ENCODE measurements around the gene SLC28A1.
A peak's percentile ranks its signal among the peaks of the same experiment; 100 is the strongest.
"Not testable (repeated sequence)": the region's sequence is repeated elsewhere in the genome, so short reads cannot be mapped to it uniquely, and the experiment has no call there.

Gene SLC28A1

GRCh38 chr15:84877701-84878100 lies 6.8 kb upstream of the SLC28A1 start:
- not testable (repeated sequence) for H2AFZ ChIP-seq (ENCODE audit: insufficient read depth, low read length, poor library complexity); H3K23ac ChIP-seq (ENCODE audit: low read length); H3K9me3 ChIP-seq (ENCODE audit: insufficient read depth, low read depth, low read length); H3K14ac ChIP-seq (ENCODE audit: low read length); H3K4me3 ChIP-seq (ENCODE audit: low read depth, low read length); DNase-seq; H3K9ac ChIP-seq (ENCODE audit: low read length); H3K18ac ChIP-seq (ENCODE audit: low read length); H2BK5ac ChIP-seq (ENCODE audit: low read depth, low read length, poor library complexity); H4K8ac ChIP-seq (ENCODE audit: low read depth, low read length); H3K36me3 ChIP-seq (ENCODE audit: control insufficient read depth in 1 of 2, insufficient read depth in 2 of 2, low read length in 2 of 2); H4K12ac ChIP-seq (ENCODE audit: low read depth, low read length); H2AK5ac ChIP-seq (ENCODE audit: low read length); H3K27ac ChIP-seq (ENCODE audit: low read depth, low read length); H3K4me2 ChIP-seq (ENCODE audit: low read length); H3K79me2 ChIP-seq (ENCODE audit: control insufficient read depth, insufficient read depth, low read length, poor library complexity); H3K4ac ChIP-seq (ENCODE audit: low read depth, low read length); H3K79me1 ChIP-seq (ENCODE audit: low read length); H2BK120ac ChIP-seq (ENCODE audit: insufficient read depth, low read length, poor library complexity); H3K27me3 ChIP-seq (ENCODE audit: insufficient read depth, low read length); H2BK12ac ChIP-seq (ENCODE audit: low read length)
- no CpG with 5 or more reads among the region's 3 CpGs for WGBS (ENCODE audit: extremely low coverage, insufficient coverage, insufficient read length)
- peaks cover 10 to 16% of the 10 kb centered on the region in 2 experiments for H3K4me1 ChIP-seq (ENCODE audit: control insufficient read depth in 1 of 2, insufficient read depth in 2 of 2, low read length in 2 of 2)
- peak overlapping the region; percentile 2 for H4K91ac ChIP-seq (ENCODE audit: low read depth, low read length)

- H2BK5ac ChIP-seq (ENCODE audit: low read depth, low read length, poor library complexity): peak overlapping the region; percentile 49
- H2BK12ac ChIP-seq (ENCODE audit: low read length): peak overlapping the region; percentile 32
- H3K18ac ChIP-seq (ENCODE audit: low read length): peak overlapping the region; percentile 88
- H3K79me1 ChIP-seq (ENCODE audit: low read length): peaks cover 8% of the 10 kb centered on the region
- H4K91ac ChIP-seq (ENCODE audit: low read depth, low read length): peak overlapping the region; percentile 86
- H3K9ac ChIP-seq (ENCODE audit: low read length): no peak overlapping the region
- peak overlapping the region; percentile 81 for H4K8ac ChIP-seq (ENCODE audit: low read depth, low read length)
- H2AK5ac ChIP-seq (ENCODE audit: low read length): no peak overlapping the region
- H2BK120ac ChIP-seq (ENCODE audit: insufficient read depth, low read length, poor library complexity): peak overlapping the region; percentile 35
- no peak overlapping the region for H3K4me3 ChIP-seq (ENCODE audit: low read depth, low read length)
- peak overlapping the region; percentile 54 for H3K4me2 ChIP-seq (ENCODE audit: low read length)
- H3K14ac ChIP-seq (ENCODE audit: low read length): peak overlapping the region; percentile 65
- H3K4me1 ChIP-seq (ENCODE audit: control insufficient read depth in 1 of 2, insufficient read depth in 2 of 2, low read length in 2 of 2): peaks cover 10 to 16% of the 10 kb centered on the region in 2 experiments
- peak overlapping the region; percentile 63 for H3K27ac ChIP-seq (ENCODE audit: low read depth, low read length)
- DNase-seq: peak; percentile 47 to 73
- H3K23ac ChIP-seq (ENCODE audit: low read length): no peak overlapping the region
- H3K4ac ChIP-seq (ENCODE audit: low read depth, low read length): peak overlapping the region; percentile 29
- no CpG with 5 or more reads among the region's 4 CpGs for WGBS (ENCODE audit: extremely low coverage, insufficient coverage, insufficient read length)
- H4K12ac ChIP-seq (ENCODE audit: low read depth, low read length): no peak overlapping the region
- H3K79me2 ChIP-seq (ENCODE audit: control insufficient read depth, insufficient read depth, low read length, poor library complexity): no peaks in the 10 kb centered on the region
- peak overlapping the region; percentile 32 for H2AFZ ChIP-seq (ENCODE audit: insufficient read depth, low read length, poor library complexity)
- H3K9me3 ChIP-seq (ENCODE audit: insufficient read depth, low read depth, low read length): no peaks in the 10 kb centered on the region
- no peaks in the 10 kb centered on the region for H3K27me3 ChIP-seq (ENCODE audit: insufficient read depth, low read length)
- no peaks in the 10 kb centered on the region for H3K36me3 ChIP-seq (ENCODE audit: control insufficient read depth in 1 of 2, insufficient read depth in 2 of 2, low read length in 2 of 2)
Observed at GRCh38 chr15:84878504-84878903, 6.0 kb upstream of the SLC28A1 start.

- Histone ChIP-seq H3K79me1 (ENCODE audit: low read length) (peaks cover 8% of the 10 kb centered on the region), H2AFZ (ENCODE audit: insufficient read depth, low read length, poor library complexity) (no peak overlapping the region), H2BK12ac (ENCODE audit: low read length) (peak overlapping the region; percentile 91), H3K9ac (ENCODE audit: low read length) (no peak overlapping the region), H3K4me2 (ENCODE audit: low read length) (no peak overlapping the region), H3K23ac (ENCODE audit: low read length) (no peak overlapping the region), H3K4ac (ENCODE audit: low read depth, low read length) (peak overlapping the region; percentile 23), H4K12ac (ENCODE audit: low read depth, low read length) (no peak overlapping the region), H3K4me1 (ENCODE audit: control insufficient read depth in 1 of 2, insufficient read depth in 2 of 2, low read length in 2 of 2) (peaks cover 10 to 16% of the 10 kb centered on the region in 2 experiments), H2BK120ac (ENCODE audit: insufficient read depth, low read length, poor library complexity) (peak overlapping the region; percentile 67), H3K27ac (ENCODE audit: low read depth, low read length) (no peak overlapping the region), H4K8ac (ENCODE audit: low read depth, low read length) (peak overlapping the region; percentile 81), H3K79me2 (ENCODE audit: control insufficient read depth, insufficient read depth, low read length, poor library complexity) (no peaks in the 10 kb centered on the region), H3K27me3 (ENCODE audit: insufficient read depth, low read length) (no peaks in the 10 kb centered on the region), H3K18ac (ENCODE audit: low read length) (peak overlapping the region; percentile 43), H4K91ac (ENCODE audit: low read depth, low read length) (peak overlapping the region; percentile 86), H3K14ac (ENCODE audit: low read length) (peak overlapping the region; percentile 65), H3K4me3 (ENCODE audit: low read depth, low read length) (no peak overlapping the region), H3K36me3 (ENCODE audit: control insufficient read depth in 1 of 2, insufficient read depth in 2 of 2, low read length in 2 of 2) (no peaks in the 10 kb centered on the region), H3K9me3 (ENCODE audit: insufficient read depth, low read depth, low read length) (no peaks in the 10 kb centered on the region), H2AK5ac (ENCODE audit: low read length) (peak overlapping the region; percentile 69), H2BK5ac (ENCODE audit: low read depth, low read length, poor library complexity) (peak overlapping the region; percentile 60)
- no CpG with 5 or more reads among the region's 11 CpGs for WGBS (ENCODE audit: extremely low coverage, insufficient coverage, insufficient read length)
- no peak for DNase-seq
Observed at GRCh38 chr15:84879088-84879780, 5.2 kb upstream of the SLC28A1 start.

- Histone ChIP-seq H4K8ac (ENCODE audit: low read depth, low read length) (no peak overlapping the region), H3K14ac (ENCODE audit: low read length) (no peak overlapping the region), H3K36me3 (ENCODE audit: control insufficient read depth in 1 of 2, insufficient read depth in 2 of 2, low read length in 2 of 2) (no peaks in the 10 kb centered on the region), H2AK5ac (ENCODE audit: low read length) (no peak overlapping the region), H2BK12ac (ENCODE audit: low read length) (no peak overlapping the region), H3K27me3 (ENCODE audit: insufficient read depth, low read length) (no peaks in the 10 kb centered on the region), H3K4me1 (ENCODE audit: control insufficient read depth in 1 of 2, insufficient read depth in 2 of 2, low read length in 2 of 2) (peaks cover 10 to 16% of the 10 kb centered on the region in 2 experiments), H2BK120ac (ENCODE audit: insufficient read depth, low read length, poor library complexity) (no peak overlapping the region), H3K79me2 (ENCODE audit: control insufficient read depth, insufficient read depth, low read length, poor library complexity) (no peaks in the 10 kb centered on the region), H2AFZ (ENCODE audit: insufficient read depth, low read length, poor library complexity) (no peak overlapping the region), H3K18ac (ENCODE audit: low read length) (no peak overlapping the region), H3K23ac (ENCODE audit: low read length) (no peak overlapping the region), H4K12ac (ENCODE audit: low read depth, low read length) (no peak overlapping the region), H3K79me1 (ENCODE audit: low read length) (peaks cover 8% of the 10 kb centered on the region), H3K9me3 (ENCODE audit: insufficient read depth, low read depth, low read length) (no peaks in the 10 kb centered on the region), H3K4ac (ENCODE audit: low read depth, low read length) (no peak overlapping the region), H3K4me2 (ENCODE audit: low read length) (no peak overlapping the region), H2BK5ac (ENCODE audit: low read depth, low read length, poor library complexity) (no peak overlapping the region), H3K4me3 (ENCODE audit: low read depth, low read length) (no peak overlapping the region), H4K91ac (ENCODE audit: low read depth, low read length) (no peak overlapping the region), H3K27ac (ENCODE audit: low read depth, low read length) (no peak overlapping the region), H3K9ac (ENCODE audit: low read length) (no peak overlapping the region)
- no CpG with 5 or more reads among the region's 3 CpGs for WGBS (ENCODE audit: extremely low coverage, insufficient coverage, insufficient read length)
- DNase-seq: no peak
Observed at GRCh38 chr15:84880007-84880406, 4.5 kb upstream of the SLC28A1 start.

Data from trophoblast cell (in vitro differentiated cells and primary cell).